Caco-2 (cell line): ENCODE measurements around the gene MLXIP. TPM values are rescaled to one million over a fixed set of nuclear protein-coding genes. Genes with fewer than 3 reads are reported as not detected.

Experiments
- BruUV-seq: library from RNA; stranded (reverse); fragments of 400-500 nt; replicated peaks from 2 replicates; lab custom pipeline; 2021; lab: Mats Ljungman, UMichigan
- CTCF ChIA-PET: fragments of 300-600 bp; sonication (Branson Sonifier 250); formaldehyde crosslinking; loops from one replicate; lab custom pipeline; 2022; ENCODE audit warnings: antibody characterized with exemption; lab: Charles Lee
- POLR2A ChIA-PET: fragments of 300-600 bp; sonication (Branson Sonifier 250); formaldehyde crosslinking; loops from one replicate; lab custom pipeline; 2022; ENCODE audit warnings: antibody characterized with exemption; lab: Charles Lee
- DNase-seq, 2 experiments: peaks; one replicate each; pipeline versions ENCODE4 v3.0.0 to v3.0.0-alpha.2; 2020 to 2022
- H3K27me3 ChIP-seq: replicated peaks from 2 replicates; pipeline ENCODE4 v1.6.0; 2011; ENCODE audit warnings: low read length; ENCODE audit not compliant: control insufficient read depth, insufficient read depth
- H3K36me3 ChIP-seq: 2 replicates; pipeline ENCODE4 v1.5.1; 2011; ENCODE audit warnings: low read length; ENCODE audit not compliant: control insufficient read depth, insufficient read depth
- H3K4me1 ChIP-seq: fragments of 250-450 bp; sonication (Bioruptor Pico); 2 replicates; pipeline ENCODE4 v1.5.1; 2020; ENCODE audit warnings: mild to moderate bottlenecking
- H3K4me3 ChIP-seq: 2 replicates; pipeline ENCODE4 v1.5.1; 2011; ENCODE audit warnings: low read depth, mild to moderate bottlenecking, control low read depth, low read length
- H3K9me3 ChIP-seq: fragments of 250-450 bp; sonication (Bioruptor Pico); 2 replicates; pipeline ENCODE4 v1.5.1; 2020; ENCODE audit warnings: mild to moderate bottlenecking, moderate library complexity
- H3K27ac Mint-ChIP-seq: one replicate; pipeline ENCODE4 v1.8.0; 2022; ENCODE audit warnings: mixed read lengths; ENCODE audit not compliant: unreplicated experiment
- H3K27me3 Mint-ChIP-seq: one replicate; pipeline ENCODE4 v1.8.0; 2022; ENCODE audit warnings: mixed read lengths; ENCODE audit not compliant: insufficient read depth, unreplicated experiment
- H3K36me3 Mint-ChIP-seq: one replicate; pipeline ENCODE4 v1.8.0; 2022; ENCODE audit warnings: mild to moderate bottlenecking, mixed read lengths; ENCODE audit not compliant: insufficient read depth, unreplicated experiment
- H3K4me1 Mint-ChIP-seq: one replicate; pipeline ENCODE4 v1.8.0; 2022; ENCODE audit warnings: low read depth, mixed read lengths; ENCODE audit not compliant: unreplicated experiment
- H3K4me3 Mint-ChIP-seq: one replicate; pipeline ENCODE4 v1.8.0; 2022; ENCODE audit warnings: mild to moderate bottlenecking, moderate library complexity, mixed read lengths; ENCODE audit not compliant: unreplicated experiment
- H3K9me3 Mint-ChIP-seq: one replicate; pipeline ENCODE4 v1.8.0; 2022; ENCODE audit warnings: mixed read lengths; ENCODE audit not compliant: unreplicated experiment
- intact Hi-C: fragments of 100-400 bp; cut with micrococcal nuclease; formaldehyde crosslinking; loops from one replicate; pipeline ENCODE4 v1.10.0; 2022; ENCODE audit not compliant: unreplicated experiment
- total RNA-seq: library from RNA; stranded (reverse); gene quantifications from 2 replicates; pipeline ENCODE4 v1.2.3, GENCODE V29; 2022
- TF ChIP-seq, protein P1 (sequence below), 2 experiments: fragments of 200-600 bp in 1 of 2; IDR thresholded peaks; 1 replicate in 1 of 2; 2 replicates in 1 of 2; pipeline versions ENCODE4 v1.5.1 to v1.8.0; 2011 to 2022; ENCODE audit warnings: antibody characterized with exemption in 1 of 2, control low read depth in 1 of 2, inconsistent platforms in 1 of 2, low read depth in 1 of 2, low read length in 1 of 2, mild to moderate bottlenecking in 1 of 2, moderate library complexity in 1 of 2; ENCODE audit not compliant: insufficient read depth in 1 of 2, severe bottlenecking in 1 of 2, unreplicated experiment in 1 of 2

MLXIP gene
- total RNA-seq, 1 experiment from 2014 or later: 54.5 TPM

DNA sequence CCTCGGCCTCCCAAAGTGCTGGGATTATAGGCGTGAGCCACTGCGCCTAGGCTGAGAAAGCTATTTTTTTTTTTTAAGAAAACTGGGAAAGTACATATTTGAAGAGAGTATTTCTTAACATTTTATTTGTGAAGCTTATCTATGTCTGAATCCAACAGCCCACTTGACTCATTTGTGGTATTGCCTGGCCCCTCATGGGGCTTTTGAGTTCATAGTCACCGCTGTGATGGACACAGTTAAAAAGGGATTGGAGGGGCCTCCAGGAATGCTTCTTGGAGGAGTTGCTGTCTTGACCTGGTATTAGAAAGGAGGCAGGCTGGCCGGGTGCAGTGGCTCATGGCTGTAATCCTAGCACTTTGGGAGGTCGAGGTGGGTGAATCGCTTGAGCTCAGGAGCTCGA lies 30.4 kb upstream of the MLXIP start:
- H3K4me1 ChIP-seq: no peaks in the 10 kb centered on the region
- no peak overlapping the region for H3K4me3 ChIP-seq
- TF ChIP-seq, protein P1, sequence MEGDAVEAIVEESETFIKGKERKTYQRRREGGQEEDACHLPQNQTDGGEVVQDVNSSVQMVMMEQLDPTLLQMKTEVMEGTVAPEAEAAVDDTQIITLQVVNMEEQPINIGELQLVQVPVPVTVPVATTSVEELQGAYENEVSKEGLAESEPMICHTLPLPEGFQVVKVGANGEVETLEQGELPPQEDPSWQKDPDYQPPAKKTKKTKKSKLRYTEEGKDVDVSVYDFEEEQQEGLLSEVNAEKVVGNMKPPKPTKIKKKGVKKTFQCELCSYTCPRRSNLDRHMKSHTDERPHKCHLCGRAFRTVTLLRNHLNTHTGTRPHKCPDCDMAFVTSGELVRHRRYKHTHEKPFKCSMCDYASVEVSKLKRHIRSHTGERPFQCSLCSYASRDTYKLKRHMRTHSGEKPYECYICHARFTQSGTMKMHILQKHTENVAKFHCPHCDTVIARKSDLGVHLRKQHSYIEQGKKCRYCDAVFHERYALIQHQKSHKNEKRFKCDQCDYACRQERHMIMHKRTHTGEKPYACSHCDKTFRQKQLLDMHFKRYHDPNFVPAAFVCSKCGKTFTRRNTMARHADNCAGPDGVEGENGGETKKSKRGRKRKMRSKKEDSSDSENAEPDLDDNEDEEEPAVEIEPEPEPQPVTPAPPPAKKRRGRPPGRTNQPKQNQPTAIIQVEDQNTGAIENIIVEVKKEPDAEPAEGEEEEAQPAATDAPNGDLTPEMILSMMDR (IDR thresholded peaks at IDR 0.05; ENCODE audit: insufficient read depth in 1 of 2, low read depth in 1 of 2, low read length in 1 of 2, severe bottlenecking in 1 of 2, unreplicated experiment in 1 of 2): no peak
- H3K27me3 Mint-ChIP-seq: no peaks in the 10 kb centered on the region
- H3K4me3 Mint-ChIP-seq: no peak overlapping the region
- peak; percentile 71 to 74 for DNase-seq
- H3K4me1 Mint-ChIP-seq: peaks cover 6% of the 10 kb centered on the region
- no TSS peak for BruUV-seq
- H3K27me3 ChIP-seq: no peaks in the 10 kb centered on the region
- H3K36me3 Mint-ChIP-seq: peaks cover 20% of the 10 kb centered on the region
- intact Hi-C loops: no loop called here
- CTCF ChIA-PET: interaction anchor here (0.8 to 1.6 kb wide), 2 partner anchors 15 to 132 kb away, joined by 3 to 4 read pairs; no protein-coding TSS in a partner anchor
- no peaks in the 10 kb centered on the region for H3K9me3 Mint-ChIP-seq
- POLR2A ChIA-PET: interaction anchor here (0.6 to 1.1 kb wide), 6 partner anchors 15 to 649 kb away, joined by 3 to 6 read pairs (median 3); no protein-coding TSS in a partner anchor
- H3K36me3 ChIP-seq: no peaks in the 10 kb centered on the region
- H3K27ac Mint-ChIP-seq: peak overlapping the region; percentile 81
- no peaks in the 10 kb centered on the region for H3K9me3 ChIP-seq

DNA sequence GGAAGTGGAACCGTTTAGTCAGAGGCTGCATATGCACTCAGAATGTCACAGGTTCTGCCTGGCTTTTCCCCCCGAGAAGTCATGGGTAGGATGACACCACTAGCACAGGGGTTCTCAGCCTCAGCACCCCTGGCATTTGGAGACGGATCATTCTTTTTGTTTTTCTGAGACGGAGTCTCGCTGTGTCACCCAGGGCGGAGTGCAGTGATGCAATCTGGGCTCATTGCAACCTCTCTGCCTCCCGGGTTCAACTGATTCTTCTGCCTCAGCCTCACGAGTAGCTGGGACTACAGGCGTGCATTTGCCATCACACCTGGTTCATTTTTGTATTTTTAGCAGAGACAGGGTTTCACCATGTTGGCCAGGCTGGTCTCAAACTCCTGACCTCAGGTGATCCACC lies 28.7 kb upstream of the MLXIP start:
- Mint-ChIP-seq H3K4me3 (no peak overlapping the region), H3K27ac (no peak overlapping the region), H3K36me3 (peaks cover 12% of the 10 kb centered on the region), H3K9me3 (no peaks in the 10 kb centered on the region), H3K27me3 (no peaks in the 10 kb centered on the region), H3K4me1 (peaks cover 6% of the 10 kb centered on the region)
- Histone ChIP-seq H3K27me3 (no peaks in the 10 kb centered on the region), H3K9me3 (no peaks in the 10 kb centered on the region), H3K4me3 (no peak overlapping the region), H3K4me1 (peaks cover 9% of the 10 kb centered on the region), H3K36me3 (peaks cover under 1% of the 10 kb centered on the region; the same call in 1 of the 2 replicates)
- ChIA-PET POLR2A (no interaction called here), CTCF (no interaction called here)
- DNase-seq: no peak
- TF ChIP-seq, protein P1 (IDR thresholded peaks at IDR 0.05; ENCODE audit: insufficient read depth in 1 of 2, low read depth in 1 of 2, low read length in 1 of 2, severe bottlenecking in 1 of 2, unreplicated experiment in 1 of 2): no peak
- no TSS peak for BruUV-seq
- intact Hi-C loops: no loop called here

DNA sequence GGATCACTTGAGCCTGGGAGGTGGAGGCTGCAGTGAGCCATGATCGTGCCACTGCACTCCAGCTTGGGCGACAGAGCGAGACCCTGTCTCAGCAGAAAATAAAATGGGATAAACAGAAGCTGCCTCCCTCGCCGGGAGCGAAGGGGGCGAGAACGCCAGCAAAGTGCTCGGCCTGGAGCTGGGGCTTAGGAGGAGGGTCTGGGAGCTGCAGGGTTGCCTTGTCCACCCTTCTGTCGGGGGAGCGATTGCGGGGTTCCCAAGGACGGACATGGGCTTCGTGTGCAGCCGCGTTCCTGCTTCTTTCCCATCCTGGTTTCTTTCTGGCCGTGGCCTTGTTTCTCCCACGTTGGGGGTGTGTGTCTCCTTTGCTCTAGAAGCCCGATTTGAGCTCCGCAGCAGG lies 27.9 kb upstream of the MLXIP start:
- Mint-ChIP-seq H3K4me1 (peaks cover 6% of the 10 kb centered on the region), H3K36me3 (peaks cover 12% of the 10 kb centered on the region), H3K9me3 (no peaks in the 10 kb centered on the region), H3K27ac (no peak overlapping the region), H3K27me3 (no peaks in the 10 kb centered on the region), H3K4me3 (no peak overlapping the region)
- peaks cover 2% of the 10 kb centered on the region; the same call in 1 of the 2 replicates for H3K36me3 ChIP-seq
- DNase-seq: no peak
- ChIA-PET CTCF (interaction anchor here (0.7 kb wide), 1 partner anchor 13 kb away, joined by 3 read pairs; no protein-coding TSS in a partner anchor), POLR2A (no interaction called here)
- intact Hi-C loops: no loop called here
- H3K9me3 ChIP-seq: no peaks in the 10 kb centered on the region
- TF ChIP-seq, protein P1 (IDR thresholded peaks at IDR 0.05; ENCODE audit: insufficient read depth in 1 of 2, low read depth in 1 of 2, low read length in 1 of 2, severe bottlenecking in 1 of 2, unreplicated experiment in 1 of 2): no peak
- H3K27me3 ChIP-seq: no peaks in the 10 kb centered on the region
- H3K4me1 ChIP-seq: peaks cover 12% of the 10 kb centered on the region
- no peak overlapping the region for H3K4me3 ChIP-seq
- no TSS peak for BruUV-seq
